HT1080 (cell line): ENCODE data around the gene CEMIP. TPM values are rescaled to one million over a fixed set of nuclear protein-coding genes. Genes with fewer than 3 reads are reported as not detected.

Experiments used
- DNase-seq: peaks from one replicate; pipeline ENCODE4 v3.0.0-alpha.2; 2015; ENCODE audit warnings: low read depth
- total RNA-seq: library from RNA; depleted of rRNA; stranded (reverse); fragments of >200 nt; shearing (Covaris generic); gene quantifications from 2 replicates; pipeline ENCODE4 v1.2.3, GENCODE V29; 2014

CEMIP gene
- total RNA-seq, 1 experiment from 2014 or later, result 2.3 TPM

DNA sequence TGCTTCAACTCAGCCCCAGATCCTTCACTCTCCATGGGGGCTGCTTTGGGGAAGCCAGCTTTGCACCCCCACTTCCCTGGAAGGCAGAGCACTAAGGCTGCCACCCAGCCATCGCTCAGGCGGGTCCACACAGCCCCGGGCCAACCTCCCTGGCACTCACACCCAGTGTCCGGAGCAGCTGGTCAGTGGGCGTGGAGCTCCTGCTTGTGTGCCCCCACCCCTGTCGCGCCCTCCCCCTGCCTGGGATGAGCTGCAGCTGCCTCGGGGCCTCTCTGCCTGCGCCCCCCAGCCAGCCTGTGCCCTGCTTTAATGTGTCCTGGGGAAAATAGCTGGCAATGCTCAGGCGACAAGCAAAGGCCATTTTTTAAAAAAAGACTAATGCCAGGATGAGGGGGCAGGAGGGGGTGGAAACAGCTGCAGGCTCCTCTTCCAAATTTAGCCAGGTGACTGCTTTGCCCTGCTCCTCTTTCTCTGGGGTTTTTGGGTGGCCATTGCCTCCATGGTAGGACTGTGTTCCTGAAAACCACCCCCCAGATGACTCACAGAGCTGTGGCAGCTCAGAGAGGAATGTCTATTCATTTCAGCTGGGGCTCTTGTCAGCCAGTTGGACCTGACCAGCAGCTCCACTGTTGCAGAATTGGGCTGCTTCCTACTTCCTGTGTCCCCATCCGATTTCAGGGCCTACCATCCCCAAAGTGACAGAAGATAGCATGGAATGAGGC, 65.0 kb downstream of the CEMIP start:
- DNase-seq, result peak; percentile 38

DNA sequence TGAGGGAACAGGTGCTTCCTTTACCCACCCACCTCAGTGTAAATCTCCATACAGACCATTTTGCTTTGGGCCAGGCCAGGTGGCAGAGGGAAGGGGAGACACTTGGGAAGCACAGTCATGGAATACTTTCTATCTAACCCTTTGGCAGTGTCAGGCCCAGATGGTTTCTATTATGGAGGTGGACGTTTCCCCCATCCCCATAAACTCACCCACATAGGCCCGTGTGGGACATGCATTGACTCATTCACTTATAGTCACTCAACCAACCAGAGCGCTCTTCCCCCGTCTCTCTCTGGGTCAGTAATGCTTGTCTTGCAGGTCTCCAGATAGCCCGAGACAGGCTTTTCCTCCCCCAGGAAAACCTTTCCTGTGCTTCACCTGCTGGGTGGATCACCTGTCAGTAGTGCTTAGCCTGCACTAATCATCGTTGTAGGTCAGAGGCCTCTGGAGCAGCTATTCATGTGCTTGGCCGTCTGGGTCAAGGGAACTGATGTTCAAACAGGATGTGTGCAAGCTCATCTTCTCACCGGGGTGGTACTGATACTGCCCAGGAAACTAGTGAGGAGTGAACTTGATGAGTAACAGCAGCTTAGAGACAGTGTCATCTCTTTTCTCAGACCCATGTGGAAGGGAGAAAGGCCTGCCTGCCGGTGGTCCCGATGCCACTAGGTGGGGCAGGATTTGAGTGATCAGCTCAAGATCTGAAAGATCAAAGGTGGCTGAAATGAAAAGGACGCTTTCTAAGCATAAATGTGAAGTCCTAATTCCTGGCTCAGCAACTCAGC, 67.1 kb downstream of the CEMIP start:
- DNase-seq, result no peak

DNA sequence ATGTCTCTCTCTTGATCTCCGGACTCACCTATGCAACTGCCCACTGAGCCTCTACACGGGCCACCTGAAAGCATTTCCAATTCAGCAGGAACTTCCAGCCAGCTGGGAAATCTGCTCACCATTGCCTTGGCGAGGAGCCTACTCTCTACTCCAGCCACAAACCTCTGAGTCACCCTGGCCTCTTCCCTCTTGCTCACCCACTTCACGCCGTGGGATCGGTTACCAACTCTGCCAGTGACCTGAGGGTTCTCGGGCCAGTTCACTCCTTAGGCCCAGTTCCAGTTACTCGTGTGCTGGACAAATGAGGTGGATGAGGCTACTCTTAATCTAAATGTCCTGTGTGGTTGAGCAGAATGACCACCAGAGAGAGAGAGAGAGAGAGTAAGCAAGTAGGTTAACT, 70.1 kb downstream of the CEMIP start:
- peak; percentile 88 for DNase-seq

GRCh38 chr15:80850941-80851451, 71.8 kb downstream of the CEMIP start:
- DNase-seq, result no peak

GRCh38 chr15:80852676-80853075, 73.5 kb downstream of the CEMIP start:
- no peak for DNase-seq

DNA sequence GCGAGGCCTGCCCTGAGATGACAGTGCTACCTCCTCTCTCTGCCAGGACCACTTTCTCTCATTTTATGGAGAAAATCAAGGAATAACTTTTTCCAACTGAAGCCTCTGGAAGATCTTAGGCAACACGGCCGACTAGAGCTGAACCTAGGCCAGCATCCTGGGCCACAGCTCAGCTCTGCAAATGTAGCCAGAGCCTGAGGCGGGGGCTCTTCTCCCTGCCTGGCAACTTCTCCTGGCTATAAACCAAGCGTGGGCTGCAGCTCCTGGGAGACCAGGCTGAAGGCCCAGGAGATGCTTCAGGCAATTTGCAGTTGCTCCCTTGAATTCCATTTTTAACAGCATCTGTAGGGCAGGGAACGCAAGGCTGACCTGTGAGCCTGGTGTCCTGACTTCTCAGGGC, 74.9 kb downstream of the CEMIP start:
- DNase-seq, result no peak

GRCh38 chr15:80855206-80855605, 76.0 kb downstream of the CEMIP start:
- no peak for DNase-seq

GRCh38 chr15:80856400-80856799, 77.2 kb downstream of the CEMIP start:
- DNase-seq, result no peak

DNA sequence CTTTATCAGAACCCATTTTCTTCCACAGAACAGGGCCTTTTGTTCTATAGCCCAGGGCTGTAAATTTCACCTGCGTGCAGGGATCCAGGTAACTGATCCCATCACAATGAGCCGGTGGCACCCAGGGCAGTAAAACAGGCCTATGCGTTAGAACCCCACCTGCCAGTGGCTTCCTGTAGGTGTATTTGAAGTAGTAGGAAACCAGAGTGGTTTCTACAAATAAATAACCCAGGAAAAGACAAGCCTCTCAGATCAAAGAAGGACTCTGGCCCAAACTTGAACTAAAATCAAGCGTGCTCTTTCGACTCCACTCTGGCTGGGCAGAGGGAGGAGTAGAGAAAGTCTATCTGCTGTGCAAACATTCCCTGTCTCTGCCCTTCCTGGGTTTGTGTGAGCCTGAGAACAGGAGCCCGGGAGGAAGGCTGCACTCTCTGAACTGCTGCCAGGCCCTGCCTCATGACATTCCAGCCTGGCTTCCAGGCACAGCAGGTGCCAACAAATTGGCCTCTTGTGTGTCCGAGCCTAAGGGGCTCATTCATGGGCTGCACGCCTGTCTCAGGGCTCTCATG, 77.7 kb downstream of the CEMIP start:
- peak; percentile 45 for DNase-seq

DNA sequence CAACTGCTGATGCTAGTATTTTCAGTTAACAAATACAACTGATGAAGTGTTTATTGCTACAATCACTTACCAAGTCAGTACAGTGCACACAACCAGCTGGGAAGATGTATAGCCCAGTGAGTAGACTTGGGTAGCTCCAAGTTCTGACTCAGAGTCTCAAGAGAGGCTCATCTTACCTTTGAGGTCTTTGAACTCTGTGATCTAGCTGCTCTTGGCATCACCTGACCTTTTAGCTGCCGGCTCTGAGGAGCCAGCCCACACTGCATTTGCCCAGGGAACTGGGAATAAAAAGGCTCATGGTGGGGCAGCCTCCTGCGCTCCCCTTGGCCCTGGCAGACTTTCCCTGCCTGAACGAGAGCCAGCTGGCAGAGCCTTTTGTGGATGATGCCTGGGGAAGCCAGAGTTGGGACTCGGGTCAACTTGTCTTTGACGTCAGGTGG, 82.6 kb downstream of the CEMIP start:
- peak; percentile 23 for DNase-seq

GRCh38 chr15:80864666-80865065, 85.5 kb downstream of the CEMIP start:
- no peak for DNase-seq

DNA sequence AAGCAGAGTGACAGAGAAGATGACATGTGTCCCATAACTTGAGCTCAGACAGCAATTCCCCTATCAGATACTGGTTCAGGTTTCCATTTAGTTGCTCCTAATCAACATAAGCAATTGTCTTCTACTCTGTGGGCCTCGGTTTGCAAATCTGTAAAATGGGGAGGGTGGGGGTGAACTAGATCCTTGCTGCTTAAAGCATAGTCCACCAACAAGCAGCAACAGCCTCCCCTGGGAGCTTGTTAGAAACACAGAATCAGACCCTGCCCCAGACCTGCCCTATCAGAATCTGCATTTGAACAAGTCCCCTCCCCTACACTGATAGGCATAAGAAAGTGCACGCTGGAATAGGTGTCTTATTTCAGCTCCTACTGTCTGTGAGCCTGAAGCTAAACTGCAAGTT, 87.8 kb downstream of the CEMIP start:
- no peak for DNase-seq

- no peak for DNase-seq
These were observed 91.2 kb downstream of the CEMIP start for GRCh38 chr15:80870366-80870765.

- no peak for DNase-seq
These were observed 91.7 kb downstream of the CEMIP start for GRCh38 chr15:80870893-80871292.

- no peak for DNase-seq
These were observed 92.7 kb downstream of the CEMIP start for GRCh38 chr15:80871858-80872257.

DNA sequence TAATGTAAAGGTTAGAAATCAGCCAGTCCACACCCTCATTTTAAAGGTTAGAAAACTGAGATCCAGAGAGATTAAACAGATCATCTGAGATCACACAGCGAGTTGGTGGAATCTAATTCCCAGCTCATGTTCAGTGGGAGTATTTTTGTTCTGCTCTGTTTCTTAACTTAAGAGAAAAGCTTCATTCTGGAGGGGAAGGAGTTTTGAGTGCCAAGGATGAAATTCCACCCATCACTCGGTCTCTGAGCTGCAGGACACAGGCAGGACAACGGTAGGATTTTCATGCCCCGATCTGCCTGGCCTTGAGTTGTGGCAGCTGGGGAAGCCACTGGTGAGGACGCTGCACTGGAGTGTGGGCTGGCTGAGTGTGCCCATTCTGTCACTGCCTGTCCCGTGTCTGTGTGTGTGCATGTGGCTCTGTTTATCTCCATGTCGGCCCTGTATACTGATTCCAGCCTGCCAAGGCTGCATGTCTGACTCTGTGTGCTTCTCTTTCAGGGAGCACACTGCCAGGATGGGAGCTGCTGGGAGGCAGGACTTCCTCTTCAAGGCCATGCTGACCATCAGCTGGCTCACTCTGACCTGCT, 94.3 kb downstream of the CEMIP start:
- no peak for DNase-seq

DNA sequence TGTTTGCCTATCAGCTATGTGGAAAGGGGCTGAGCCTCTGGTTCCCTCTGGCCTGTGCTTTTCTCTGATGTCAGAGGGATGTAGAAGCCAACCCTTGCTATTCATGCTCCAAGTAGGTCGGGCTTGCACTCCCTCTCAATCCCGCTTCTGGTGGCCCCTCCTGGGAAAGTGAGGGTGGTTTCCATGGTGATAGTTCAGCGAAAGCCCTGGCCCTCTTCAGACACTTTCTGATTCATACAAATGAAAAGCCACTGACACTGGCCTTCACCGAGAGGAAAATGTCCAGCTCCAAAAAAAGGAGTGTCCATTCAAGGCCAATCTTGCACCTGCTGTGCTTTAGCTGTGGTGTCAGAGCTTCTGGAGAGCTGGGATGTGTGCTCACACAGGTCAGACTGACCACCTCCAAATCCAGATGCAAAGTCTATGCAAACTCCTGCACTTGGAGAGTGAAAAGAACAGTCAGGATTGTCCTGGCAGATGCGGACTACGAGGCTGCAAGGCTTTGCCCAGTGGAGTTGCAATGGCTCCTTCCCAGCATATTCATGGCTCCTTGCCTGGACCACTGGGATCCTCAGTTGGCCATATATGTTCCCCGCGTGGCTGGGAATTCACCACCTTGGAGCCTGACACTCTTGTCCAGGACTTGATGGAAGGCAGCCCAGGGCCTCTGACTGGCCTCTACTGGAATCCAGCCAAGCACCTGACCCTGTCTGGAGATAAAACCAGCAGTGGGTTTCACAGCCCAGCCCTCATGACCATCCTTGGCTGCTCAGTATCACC, 96.6 kb downstream of the CEMIP start:
- no peak for DNase-seq

DNA sequence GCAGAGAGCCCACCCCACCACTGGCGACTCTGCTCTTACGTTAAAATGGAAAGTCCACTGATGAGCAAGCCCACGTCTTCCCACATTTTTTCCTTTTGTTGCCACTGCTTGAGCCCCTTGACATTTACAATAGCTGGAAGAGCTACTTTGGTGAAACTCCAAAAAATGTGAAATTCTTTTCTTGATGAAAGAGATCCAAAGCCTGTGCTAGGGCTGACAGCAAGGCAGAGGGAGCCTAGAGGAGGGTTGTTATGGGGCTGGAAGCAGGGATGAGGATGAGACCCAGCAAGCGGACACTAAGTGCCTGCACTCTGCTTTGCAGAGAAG, 97.1 kb downstream of the CEMIP start:
- no peak for DNase-seq

DNA sequence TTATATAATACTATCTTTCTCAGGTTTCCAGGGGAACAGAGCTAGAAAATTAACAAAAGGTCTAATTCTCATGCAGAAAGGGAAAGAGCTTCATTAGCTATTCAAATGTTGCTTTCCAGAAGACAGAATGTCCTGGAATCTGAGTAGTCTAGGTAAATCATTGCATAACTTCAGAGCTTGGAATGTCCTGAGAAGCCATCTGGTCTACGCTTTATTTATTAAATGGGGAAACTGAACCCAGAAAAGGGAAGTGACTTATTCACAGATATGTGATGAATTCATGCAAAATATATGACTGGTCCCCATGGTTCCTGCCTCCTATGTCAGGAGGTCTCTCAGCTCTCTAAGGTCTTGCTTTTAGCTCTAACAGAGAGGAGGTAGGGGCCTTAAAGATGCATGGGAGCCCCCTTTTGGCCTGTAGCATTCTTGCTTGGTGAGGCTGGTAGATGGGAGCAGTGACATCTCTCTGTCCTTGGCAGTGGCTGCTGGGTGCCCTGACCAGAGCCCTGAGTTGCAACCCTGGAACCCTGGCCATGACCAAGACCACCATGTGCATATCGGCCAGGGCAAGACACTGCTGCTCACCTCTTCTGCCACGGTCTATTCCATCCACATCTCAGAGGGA, 99.2 kb downstream of the CEMIP start:
- no peak for DNase-seq

DNA sequence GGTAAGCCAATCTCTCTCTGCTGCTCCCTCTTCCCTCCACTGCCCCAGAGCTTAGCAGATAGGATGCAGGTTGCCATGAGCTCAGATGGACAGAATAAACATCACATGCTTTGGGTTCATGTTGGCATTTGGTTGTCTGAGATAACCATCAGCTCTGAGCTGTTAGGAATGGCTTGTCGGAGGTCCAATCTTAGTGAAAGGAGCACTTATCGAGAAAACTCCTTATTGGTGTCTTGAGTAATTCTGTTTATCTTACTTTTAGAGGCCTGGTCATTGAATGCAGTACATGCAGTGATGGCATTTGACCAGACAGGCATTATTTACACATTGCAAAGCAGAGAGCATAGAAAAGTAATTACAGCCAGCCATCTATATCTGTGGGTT, 99.7 kb downstream of the CEMIP start:
- no peak for DNase-seq

DNA sequence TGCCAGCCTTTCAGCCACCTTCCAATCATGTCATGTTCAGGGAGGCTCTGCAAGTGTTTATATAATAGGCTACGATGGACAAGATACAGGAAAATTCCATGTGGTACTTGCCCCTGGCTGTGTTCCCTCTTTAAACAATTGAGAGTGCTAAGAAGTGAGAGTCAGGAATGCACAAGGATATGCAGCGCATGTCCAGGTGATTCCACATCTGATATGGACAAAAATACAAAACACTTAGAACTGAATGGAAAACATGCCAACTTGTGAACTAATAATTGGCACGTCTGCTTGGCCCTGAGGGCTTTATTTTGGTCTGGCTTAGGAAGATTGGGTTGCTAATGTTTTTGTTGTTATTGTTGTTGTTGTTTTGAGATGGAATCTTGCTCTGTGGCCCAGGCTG, 100.9 kb downstream of the CEMIP start:
- DNase-seq, result no peak
